Smooth muscle cell (in vitro differentiated cells): ENCODE data around the gene ZC3H8. TPM values are rescaled to one million over a fixed set of nuclear protein-coding genes. Genes with fewer than 3 reads are reported as not detected.

Experiments used
- DNase-seq: peaks from one replicate; lab custom pipeline; 2025; ENCODE audit not compliant: unreplicated experiment; lab: John Stamatoyannopoulos, UW
- H2AFZ ChIP-seq: fragments of 200-600 bp; sonication (generic); 2 replicates; pipeline ENCODE4 v1.6.0; 2016; ENCODE audit warnings: antibody characterized with exemption, low read depth, mild to moderate bottlenecking
- H3F3A ChIP-seq: fragments of 200-600 bp; sonication (generic); 2 replicates; pipeline ENCODE4 v1.6.0; 2017; ENCODE audit warnings: antibody characterized with exemption, low read depth
- H3K27ac ChIP-seq: fragments of 200-600 bp; sonication (generic); 2 replicates; pipeline ENCODE4 v1.5.1; 2016; ENCODE audit warnings: low read depth, mild to moderate bottlenecking
- H3K27me3 ChIP-seq: fragments of 200-600 bp; sonication (generic); 2 replicates; pipeline ENCODE4 v1.6.1; 2016; ENCODE audit warnings: low read depth, mild to moderate bottlenecking
- H3K36me3 ChIP-seq: fragments of 200-600 bp; sonication (generic); 2 replicates; pipeline ENCODE4 v1.5.1; 2016; ENCODE audit warnings: low read depth
- H3K4me1 ChIP-seq: fragments of 200-600 bp; sonication (generic); 2 replicates; pipeline ENCODE4 v1.5.1; 2016; ENCODE audit warnings: low read depth
- H3K4me2 ChIP-seq: fragments of 200-600 bp; sonication (generic); 2 replicates; pipeline ENCODE4 v1.6.0; 2016; ENCODE audit warnings: mild to moderate bottlenecking
- H3K4me3 ChIP-seq: fragments of 200-600 bp; sonication (generic); 2 replicates; pipeline ENCODE4 v1.5.1; 2016; ENCODE audit warnings: mild to moderate bottlenecking
- H3K79me2 ChIP-seq: fragments of 200-600 bp; sonication (generic); 2 replicates; pipeline ENCODE4 v1.6.0; 2016; ENCODE audit warnings: low read depth, mild to moderate bottlenecking
- H3K9ac ChIP-seq: fragments of 200-600 bp; sonication (generic); 2 replicates; pipeline ENCODE4 v1.6.0; 2016; ENCODE audit warnings: low read depth
- H3K9me3 ChIP-seq: fragments of 200-600 bp; sonication (generic); replicated peaks from 2 replicates; pipeline ENCODE4 v1.5.1; 2016; ENCODE audit warnings: low read depth
- H4K20me1 ChIP-seq: fragments of 200-600 bp; sonication (generic); 2 replicates; pipeline ENCODE4 v1.6.0; 2016; ENCODE audit warnings: low read depth
- WGBS: methylation state at CpG from one replicate; pipeline ENCODE4 v1.1.7; 2016; ENCODE audit warnings: low lambda C conversion rate; 5-methylcytosine and 5-hydroxymethylcytosine counted together
- polyA plus RNA-seq: library from polyadenylated mRNA; unstranded; fragments of >200 nt; fragmentation: Nextera tagmentation; extraction: Ambion mirVana; gene quantifications from 2 replicates; pipeline ENCODE4 v1.2.1, GENCODE V29; 2016
- total RNA-seq: library from RNA; depleted of rRNA; stranded (reverse); fragments of >200 nt; gene quantifications from 2 replicates; pipeline ENCODE4 v1.2.3, GENCODE V29; 2014
- TF ChIP-seq, protein P1 (sequence below): fragments of 200-600 bp; sonication (generic); IDR thresholded peaks from 2 replicates; pipeline ENCODE4 v1.5.1; 2017; ENCODE audit warnings: borderline replicate concordance, mild to moderate bottlenecking, antibody characterized with exemption; ENCODE audit not compliant: insufficient read depth, poor library complexity, severe bottlenecking

ZC3H8 gene
- total and polyA plus RNA-seq, 2 experiments from 2014 or later = 3.2 to 9.1 TPM

DNA sequence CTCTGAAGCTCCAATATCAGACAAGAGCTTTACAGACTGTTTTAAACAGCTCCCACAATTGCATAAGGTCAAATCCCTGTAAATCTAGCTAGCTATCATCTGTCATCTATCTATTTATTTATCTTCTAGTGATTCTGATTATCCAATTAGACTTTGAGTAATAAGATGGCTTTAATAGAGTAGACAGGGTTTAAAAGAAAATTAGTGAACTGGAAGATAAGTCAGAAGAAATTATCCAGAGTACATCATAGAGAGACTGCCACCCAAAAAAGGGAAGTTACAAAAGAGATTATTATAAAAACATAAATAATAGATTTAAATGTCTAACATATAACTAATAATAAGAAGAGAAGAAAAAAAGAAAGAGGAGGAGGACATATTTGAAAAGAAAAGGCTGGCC is 8.0 kb upstream of the ZC3H8 start:
- H3K36me3 ChIP-seq = no peaks in the 10 kb centered on the region
- no peaks in the 10 kb centered on the region for H3K9me3 ChIP-seq
- H3K79me2 ChIP-seq = no peaks in the 10 kb centered on the region
- no peak overlapping the region for H3K27ac ChIP-seq
- no peak overlapping the region for H2AFZ ChIP-seq
- no peak overlapping the region for H3K9ac ChIP-seq
- H3K4me2 ChIP-seq = no peak overlapping the region
- no peaks in the 10 kb centered on the region for H3K27me3 ChIP-seq
- no peaks in the 10 kb centered on the region for H4K20me1 ChIP-seq
- no peak for DNase-seq
- no peaks in the 10 kb centered on the region for H3K4me1 ChIP-seq
- no peaks in the 10 kb centered on the region for H3F3A ChIP-seq
- TF ChIP-seq, protein P1, sequence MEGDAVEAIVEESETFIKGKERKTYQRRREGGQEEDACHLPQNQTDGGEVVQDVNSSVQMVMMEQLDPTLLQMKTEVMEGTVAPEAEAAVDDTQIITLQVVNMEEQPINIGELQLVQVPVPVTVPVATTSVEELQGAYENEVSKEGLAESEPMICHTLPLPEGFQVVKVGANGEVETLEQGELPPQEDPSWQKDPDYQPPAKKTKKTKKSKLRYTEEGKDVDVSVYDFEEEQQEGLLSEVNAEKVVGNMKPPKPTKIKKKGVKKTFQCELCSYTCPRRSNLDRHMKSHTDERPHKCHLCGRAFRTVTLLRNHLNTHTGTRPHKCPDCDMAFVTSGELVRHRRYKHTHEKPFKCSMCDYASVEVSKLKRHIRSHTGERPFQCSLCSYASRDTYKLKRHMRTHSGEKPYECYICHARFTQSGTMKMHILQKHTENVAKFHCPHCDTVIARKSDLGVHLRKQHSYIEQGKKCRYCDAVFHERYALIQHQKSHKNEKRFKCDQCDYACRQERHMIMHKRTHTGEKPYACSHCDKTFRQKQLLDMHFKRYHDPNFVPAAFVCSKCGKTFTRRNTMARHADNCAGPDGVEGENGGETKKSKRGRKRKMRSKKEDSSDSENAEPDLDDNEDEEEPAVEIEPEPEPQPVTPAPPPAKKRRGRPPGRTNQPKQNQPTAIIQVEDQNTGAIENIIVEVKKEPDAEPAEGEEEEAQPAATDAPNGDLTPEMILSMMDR = no peak
- no peak overlapping the region for H3K4me3 ChIP-seq

DNA sequence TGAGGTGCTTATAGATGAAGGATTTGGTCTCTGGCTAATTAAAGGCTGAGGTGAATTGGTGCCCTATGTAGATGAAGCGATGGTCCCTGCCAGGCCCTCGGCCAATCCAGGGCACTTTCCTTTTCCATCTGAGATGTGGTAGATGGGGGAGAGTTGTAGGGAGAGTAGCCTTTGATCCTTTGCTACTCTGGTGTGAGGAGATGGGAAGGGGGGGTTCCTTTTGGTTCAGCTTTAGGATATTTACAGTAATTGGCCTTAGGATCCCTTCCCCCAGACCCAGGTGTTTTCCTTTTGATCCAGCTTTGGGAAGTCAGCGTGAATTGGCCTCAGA is 5.4 kb upstream of the ZC3H8 start:
- Histone ChIP-seq H3K27me3 (no peaks in the 10 kb centered on the region), H3K27ac (no peak overlapping the region), H3K4me2 (no peak overlapping the region), H3K36me3 (no peaks in the 10 kb centered on the region), H3K4me3 (no peak overlapping the region), H4K20me1 (no peaks in the 10 kb centered on the region), H3K9ac (no peak overlapping the region), H2AFZ (peak overlapping the region; percentile 68), H3K9me3 (no peaks in the 10 kb centered on the region), H3K4me1 (no peaks in the 10 kb centered on the region), H3F3A (no peaks in the 10 kb centered on the region), H3K79me2 (no peaks in the 10 kb centered on the region)
- 95% methylated on average over 3 of the region's 3 CpGs for WGBS
- TF ChIP-seq, protein P1 = no peak
- DNase-seq = no peak

DNA sequence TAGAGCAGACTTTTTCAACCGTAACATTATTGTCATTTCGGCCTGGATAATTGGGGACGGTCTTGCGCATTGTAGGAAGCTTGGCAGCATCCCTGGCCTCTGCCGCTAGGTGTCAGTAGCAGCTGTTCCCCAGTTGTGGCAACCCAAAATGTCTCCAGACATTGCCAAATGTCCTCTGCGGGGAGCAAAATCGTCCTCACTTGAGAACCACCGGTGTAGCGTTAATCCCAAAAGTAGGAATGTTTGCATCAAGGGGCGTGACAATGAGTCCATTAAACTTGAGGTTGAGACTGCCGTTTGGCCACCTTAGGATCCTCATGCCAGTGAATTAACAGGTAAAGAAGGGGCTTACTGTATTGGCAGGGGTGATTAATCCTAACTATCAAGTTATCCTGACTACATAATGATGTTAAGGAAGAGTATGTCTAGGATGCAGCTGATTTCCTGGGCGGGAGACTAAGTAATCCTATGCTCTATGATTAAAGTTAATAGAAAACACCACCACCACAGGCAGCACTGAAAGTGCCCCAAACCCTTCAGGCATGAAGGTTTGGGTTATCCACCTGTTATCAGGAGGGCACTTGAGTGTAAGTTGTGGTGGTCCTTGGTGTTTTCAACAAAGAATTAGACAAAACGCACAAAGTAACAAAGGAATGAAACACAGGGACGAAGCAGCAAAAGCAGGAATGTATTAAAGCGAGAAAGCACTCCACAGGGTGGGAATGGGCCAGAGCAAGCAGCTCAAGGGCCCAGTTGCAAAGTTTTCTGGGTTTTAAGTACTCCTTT is 4.9 kb upstream of the ZC3H8 start:
- Histone ChIP-seq H3K27ac (no peak overlapping the region), H2AFZ (peak overlapping the region; percentile 68), H3K9me3 (no peaks in the 10 kb centered on the region), H3K4me3 (no peak overlapping the region), H3K27me3 (no peaks in the 10 kb centered on the region), H3K4me1 (no peaks in the 10 kb centered on the region), H3K9ac (no peak overlapping the region), H3K4me2 (peak overlapping the region; percentile 71), H3K36me3 (no peaks in the 10 kb centered on the region), H3F3A (no peaks in the 10 kb centered on the region), H4K20me1 (no peaks in the 10 kb centered on the region), H3K79me2 (no peaks in the 10 kb centered on the region)
- DNase-seq = peak; percentile 13
- TF ChIP-seq, protein P1 = peak; percentile 87
- WGBS = 31% methylated on average over 15 of the region's 15 CpGs

DNA sequence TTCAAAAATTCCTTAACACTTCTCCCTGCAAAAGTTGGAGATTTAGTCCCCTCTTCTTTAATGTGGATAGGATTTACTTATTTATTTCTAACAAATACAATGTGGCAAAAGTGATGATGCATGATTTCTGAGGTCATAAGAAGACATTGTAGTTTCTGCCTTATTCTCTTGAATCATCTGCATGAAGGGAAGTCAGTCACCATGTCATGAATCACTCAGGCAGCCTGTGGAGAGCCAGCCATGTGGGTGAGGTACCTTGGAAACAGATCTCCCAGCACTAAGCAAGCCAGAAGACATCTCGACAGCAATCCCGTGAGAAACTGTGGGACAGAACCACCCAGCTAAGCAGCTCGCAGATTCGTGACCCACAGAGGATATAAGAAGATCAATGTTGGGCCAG is 2.7 kb upstream of the ZC3H8 start:
- Histone ChIP-seq H3K36me3 (no peaks in the 10 kb centered on the region), H3K27ac (no peak overlapping the region), H3K9ac (no peak overlapping the region), H3K9me3 (no peaks in the 10 kb centered on the region), H3K79me2 (peaks cover 10% of the 10 kb centered on the region), H4K20me1 (no peaks in the 10 kb centered on the region), H3K4me2 (no peak overlapping the region), H3K4me3 (no peak overlapping the region), H3F3A (no peaks in the 10 kb centered on the region), H2AFZ (no peak overlapping the region), H3K4me1 (peaks cover 9% of the 10 kb centered on the region), H3K27me3 (no peaks in the 10 kb centered on the region)
- WGBS = 79% methylated on average over 4 of the region's 4 CpGs
- DNase-seq = no peak
- TF ChIP-seq, protein P1 = no peak
